HG03442 (cell line): ENCODE measurements around the gene POLR1B.
"Not testable (repeated sequence)": the region's sequence is repeated elsewhere in the genome, so short reads cannot be mapped to it uniquely, and the experiment has no call there.

Experiments used
- ATAC-seq: cut with Tn5 transposase; IDR thresholded peaks from one replicate; pipeline ENCODE4 v1.9.1; 2021; ENCODE audit warnings: mild to moderate bottlenecking, moderate library complexity; ENCODE audit not compliant: unreplicated experiment

POLR1B gene

DNA sequence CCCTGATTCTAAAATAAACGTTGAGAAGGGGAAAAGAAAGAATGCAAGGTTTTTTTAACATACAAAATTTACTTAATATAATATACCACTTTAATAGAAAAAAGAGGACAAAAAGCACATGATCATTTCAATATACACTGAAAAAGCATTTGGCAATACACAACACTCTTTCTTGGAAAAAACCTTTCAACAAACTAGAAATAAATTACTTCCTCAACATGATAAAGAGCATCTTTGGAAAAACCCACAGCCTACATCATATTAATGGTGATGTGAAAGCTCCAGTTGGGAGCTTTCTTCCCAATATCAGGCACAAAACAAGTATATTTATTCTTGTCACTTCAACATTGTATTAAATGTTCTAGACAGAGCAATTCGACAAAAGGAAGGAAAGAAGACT is 3.0 kb upstream of the POLR1B start:
- no peak for ATAC-seq

DNA sequence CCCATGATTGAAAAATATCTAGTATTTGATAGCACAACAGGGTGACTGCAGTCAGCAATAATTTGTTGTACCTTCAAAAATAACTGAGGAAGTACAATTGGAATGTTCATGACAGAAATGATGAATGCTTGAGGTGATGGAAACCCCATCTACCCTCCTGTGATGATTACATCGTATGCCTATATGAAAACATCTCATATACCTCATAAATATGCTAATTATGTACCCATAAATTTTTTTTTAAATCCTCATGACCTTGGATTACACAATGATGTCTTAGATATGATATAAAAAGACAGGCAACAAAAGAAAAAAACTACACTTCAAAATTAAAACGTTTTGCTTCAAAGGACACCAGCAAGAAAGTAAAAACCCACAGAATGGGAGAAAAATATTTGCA is 1.4 kb upstream of the POLR1B start:
- no peak for ATAC-seq

DNA sequence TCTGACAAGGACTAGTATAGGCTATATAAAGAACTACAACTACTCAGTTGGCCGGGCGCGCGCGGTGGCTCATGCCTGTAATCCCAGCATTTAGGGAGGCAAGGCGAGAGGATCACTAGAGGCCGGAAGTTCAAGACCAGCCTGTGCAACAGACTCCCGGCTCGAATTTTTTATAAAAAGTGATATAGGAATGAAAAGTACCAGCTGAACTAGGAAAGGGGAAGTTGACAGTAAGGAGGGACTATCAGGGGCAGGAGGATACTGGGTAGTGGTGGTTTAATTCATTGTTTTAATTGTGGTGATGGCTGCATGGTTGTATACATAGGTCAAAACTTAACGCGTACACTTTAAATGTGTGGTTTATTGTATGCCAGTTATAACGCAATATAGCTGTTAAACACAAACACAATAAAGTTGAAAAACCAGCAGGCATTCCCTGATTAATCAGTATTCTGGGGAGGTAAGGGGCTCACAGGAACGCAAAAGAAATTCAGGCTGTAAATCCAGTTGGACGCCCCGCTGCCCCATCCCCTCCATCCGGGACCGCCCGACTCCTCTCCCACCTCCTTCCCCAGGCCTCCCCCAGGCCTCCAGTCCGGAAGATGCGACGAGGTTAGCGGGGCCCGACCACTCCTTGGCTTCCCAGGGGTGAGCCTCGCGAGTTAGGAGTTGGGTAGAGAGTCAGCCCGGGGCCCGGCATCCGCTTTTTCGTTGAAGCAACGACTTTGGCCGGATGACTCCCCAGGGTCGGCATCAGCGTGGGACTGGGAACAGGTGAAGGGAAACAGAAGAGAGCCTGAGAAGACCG is 746 bp upstream of the POLR1B start:
- peak; percentile 52 for ATAC-seq

DNA sequence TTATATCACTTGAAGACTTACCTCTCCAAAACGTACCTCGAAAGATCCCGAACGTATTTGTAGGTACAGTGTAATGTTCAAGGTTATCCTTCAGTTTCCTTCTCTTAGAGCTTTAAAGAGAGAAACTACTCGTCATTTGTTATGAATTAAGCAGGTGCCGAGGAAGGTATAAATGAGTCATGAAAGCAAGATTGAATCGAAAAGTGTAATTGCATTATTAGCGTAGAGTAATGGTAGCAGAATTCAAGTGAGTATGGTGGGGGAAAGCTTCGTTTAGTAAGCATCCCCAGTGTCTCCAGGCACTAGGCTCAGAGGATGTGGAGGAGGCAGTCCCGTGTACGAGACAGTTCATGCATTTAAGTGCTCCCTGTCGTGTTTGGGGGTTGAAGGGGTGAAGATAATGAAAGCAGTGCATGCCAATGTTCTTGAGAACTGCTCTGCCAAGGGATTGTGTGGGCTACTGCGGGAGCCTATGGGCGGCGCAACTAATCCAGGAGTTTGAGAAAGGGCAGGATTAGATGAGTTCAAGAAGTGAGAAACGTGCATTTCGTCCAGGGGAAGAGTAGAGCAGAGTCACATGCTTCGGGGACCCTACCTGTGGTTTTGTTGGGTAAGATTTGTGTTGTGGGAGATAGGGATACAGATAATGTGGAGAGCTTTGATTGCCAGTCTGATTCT is 858 bp downstream of the POLR1B start:
- ATAC-seq, result no peak

DNA sequence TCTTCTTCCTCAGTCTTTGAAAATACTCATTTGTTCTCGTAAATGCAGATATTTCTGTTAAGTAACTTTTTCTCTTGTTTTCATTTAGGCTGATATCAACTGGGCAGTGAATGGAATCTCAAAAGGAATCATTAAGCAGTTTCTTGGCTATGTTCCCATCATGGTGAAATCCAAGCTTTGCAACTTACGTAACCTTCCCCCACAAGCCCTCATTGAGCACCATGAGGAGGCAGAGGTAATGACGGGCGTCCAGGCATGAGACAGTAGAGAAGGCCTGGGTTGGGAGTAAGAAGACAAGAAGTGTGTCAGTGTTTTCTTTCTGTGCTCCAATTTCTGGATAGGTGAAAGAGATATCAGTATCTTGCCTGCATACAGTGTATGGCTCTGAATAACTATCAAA is 5.1 kb downstream of the POLR1B start:
- ATAC-seq, result no peak

DNA sequence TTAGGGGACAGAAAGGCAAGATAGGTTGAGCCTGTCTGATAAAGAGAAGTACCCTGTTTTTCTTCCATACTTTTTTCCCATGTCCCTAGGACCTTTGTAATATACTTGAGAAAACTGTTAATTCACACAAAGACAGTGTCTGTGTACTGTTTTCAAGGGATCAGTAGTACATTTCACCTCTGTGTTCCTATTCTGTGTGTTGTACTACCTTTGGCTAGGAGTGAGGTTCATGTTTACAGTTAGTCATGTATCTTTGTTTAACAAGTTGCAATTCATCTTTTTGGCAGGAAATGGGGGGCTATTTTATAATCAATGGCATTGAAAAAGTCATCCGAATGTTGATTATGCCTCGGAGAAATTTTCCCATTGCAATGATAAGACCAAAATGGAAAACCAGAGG is 6.7 kb downstream of the POLR1B start:
- no peak for ATAC-seq

DNA sequence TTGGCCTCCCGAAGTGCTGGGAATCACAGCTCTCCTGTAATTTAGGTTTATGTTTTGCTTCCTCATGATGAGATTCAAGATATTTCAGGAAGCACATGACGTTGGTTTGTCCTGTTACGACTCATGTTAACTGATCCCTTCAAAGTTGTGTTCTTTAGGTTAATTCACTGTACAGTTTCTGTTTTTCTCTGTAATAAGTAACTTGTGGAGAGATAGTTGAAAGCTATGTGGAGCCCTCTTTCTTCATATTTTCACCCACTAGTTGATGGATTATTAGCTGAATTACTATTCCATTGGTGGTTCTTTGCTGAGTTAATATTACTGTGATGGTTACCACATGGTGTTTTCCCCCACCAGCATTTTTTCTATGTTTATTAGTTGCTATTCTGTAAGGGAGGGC is 23.8 kb downstream of the POLR1B start:
- no peak for ATAC-seq

DNA sequence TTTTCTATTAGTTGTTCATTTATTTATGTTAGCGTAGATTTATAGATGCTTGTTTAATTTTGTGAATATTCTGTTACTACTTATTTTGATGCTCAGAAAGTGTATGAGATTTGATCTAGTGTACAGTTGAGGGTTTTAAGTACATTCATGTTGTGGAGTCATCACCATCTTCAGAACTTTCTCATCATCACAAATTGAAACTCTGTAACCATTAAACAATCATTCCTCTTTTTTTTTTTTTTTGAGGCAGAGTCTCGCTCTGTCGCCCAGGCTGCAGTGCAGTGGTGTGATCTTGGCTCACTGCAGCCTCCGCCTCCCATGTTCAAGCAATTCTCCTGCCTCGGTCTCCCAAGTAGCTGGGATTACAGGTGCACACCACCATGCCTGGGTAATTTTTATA is 24.2 kb downstream of the POLR1B start:
- not testable (repeated sequence) for ATAC-seq

DNA sequence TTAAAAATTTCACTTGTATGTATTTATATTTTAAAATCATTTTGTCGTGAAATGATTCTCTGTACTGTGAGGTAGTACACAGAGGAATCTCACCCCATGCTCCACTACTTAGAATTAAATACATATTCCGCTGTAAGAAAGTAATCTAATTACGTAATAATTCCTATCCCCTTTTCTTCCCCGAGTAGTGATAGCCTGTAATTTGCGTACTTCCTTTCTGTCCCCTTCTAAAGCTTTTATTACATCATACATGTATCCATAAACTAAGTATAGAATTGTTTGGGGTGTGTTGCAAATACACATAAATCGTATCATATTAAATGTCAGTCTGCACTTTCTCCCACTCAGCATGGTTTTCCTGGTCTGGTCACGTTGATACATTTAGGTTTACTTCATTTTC is 29.7 kb downstream of the POLR1B start:
- no peak for ATAC-seq

DNA sequence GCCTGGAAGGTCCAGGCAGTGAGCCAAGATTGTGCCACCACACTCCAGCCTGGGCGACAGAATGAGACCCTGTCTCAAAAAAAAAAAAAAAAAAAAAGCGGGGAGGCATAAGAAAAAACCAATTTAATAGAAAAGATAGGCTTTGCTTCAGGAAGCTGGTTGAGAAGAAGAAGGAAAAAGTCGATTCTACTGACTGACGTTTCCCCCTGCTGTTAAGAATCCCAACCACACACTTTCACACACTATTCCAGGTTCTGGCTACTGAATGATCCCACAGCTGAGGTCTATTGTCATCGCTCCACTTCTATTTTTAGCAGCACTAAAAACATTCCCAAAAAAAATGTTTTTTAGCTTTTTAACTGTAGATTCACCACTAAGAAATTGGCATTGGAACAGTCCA is 35.5 kb downstream of the POLR1B start:
- ATAC-seq, result no peak

DNA sequence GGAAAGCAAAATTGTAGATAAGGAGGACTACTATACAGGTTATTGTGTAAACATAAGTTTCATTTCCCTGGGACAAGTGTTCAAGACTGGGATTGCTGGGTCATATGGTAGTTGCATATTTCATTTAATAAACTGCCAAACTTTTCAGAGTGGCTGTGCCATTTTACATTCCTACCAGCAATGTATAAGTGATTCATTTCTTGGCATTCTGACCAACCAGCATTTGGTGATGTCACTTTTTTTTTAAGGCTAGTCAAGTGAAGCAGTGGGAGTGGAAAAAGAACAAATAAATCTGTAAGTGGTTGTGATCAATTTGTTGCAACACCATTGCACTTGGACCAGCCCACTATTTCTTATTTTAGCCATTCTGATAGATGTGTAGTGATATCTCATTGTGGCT is 37.0 kb downstream of the POLR1B start:
- no peak for ATAC-seq

DNA sequence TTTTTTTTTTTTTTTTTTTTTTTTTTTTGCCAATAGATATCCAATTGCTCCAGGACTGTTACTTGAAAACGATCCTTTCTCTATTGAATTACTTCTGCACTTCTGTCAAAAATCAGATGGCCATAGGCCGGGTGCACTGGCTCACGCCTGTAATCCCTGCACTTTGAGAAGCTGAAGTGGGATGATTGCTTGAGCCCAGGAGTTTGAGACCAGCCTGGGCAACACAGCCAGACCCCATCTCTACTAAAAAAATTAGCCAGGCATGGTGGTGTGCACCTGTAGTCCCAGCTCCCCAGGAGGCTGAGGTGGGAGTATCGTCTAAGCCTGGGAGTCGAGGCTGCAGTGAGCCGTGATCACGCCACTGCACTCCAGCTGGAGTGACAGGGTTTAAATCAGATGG is 37.8 kb downstream of the POLR1B start:
- no peak for ATAC-seq

DNA sequence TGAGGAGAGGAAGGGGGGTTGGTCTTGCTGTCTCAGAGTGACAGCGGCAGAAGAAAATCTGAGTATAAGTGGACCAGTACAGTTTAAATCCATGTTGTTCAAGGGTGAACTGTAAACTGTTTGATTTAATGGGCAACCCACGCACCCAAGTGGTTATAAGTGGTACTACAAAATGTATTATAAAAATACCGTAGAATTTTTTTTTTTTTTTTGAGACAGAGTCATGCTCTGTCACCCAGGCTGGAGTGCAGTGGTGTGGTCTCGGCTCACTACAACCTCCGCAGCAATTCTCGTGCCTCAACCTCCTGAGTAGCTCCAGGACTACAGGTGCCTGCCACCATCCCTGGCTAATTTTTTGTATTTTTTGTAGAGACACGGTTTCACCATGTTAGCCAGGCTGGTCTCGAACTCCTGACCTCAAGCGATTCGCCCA is 40.1 kb downstream of the POLR1B start:
- ATAC-seq, result no peak

DNA sequence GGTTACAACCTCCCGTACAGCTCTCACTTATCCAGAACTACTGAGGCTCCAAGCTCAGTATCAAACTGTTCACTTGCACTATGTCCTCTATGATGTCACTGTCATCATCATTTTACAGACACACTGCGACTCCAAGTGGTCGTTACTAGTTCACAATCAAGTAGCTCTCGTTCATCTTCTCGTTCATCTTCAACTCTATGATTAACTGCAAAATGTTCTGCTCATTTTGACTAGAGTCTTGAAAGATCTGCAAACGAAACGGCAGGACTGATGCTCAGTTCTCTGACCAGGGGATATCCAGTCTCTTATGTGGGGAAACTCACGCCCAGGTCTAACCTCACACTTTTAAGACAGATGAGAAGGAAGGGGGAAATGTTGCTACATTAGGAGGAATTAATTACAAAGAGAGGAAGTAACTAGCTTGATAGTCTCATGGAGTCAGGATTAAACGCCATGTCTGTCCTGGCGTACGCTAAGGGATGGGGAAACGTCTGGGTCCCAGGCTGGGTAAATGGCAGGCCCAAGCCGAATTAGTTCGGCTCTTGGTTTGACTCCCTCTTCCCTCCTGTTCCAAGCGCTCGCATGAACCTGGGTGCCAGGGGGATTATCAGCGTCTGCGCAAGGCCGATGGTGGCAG is 41.4 kb downstream of the POLR1B start:
- no peak for ATAC-seq

DNA sequence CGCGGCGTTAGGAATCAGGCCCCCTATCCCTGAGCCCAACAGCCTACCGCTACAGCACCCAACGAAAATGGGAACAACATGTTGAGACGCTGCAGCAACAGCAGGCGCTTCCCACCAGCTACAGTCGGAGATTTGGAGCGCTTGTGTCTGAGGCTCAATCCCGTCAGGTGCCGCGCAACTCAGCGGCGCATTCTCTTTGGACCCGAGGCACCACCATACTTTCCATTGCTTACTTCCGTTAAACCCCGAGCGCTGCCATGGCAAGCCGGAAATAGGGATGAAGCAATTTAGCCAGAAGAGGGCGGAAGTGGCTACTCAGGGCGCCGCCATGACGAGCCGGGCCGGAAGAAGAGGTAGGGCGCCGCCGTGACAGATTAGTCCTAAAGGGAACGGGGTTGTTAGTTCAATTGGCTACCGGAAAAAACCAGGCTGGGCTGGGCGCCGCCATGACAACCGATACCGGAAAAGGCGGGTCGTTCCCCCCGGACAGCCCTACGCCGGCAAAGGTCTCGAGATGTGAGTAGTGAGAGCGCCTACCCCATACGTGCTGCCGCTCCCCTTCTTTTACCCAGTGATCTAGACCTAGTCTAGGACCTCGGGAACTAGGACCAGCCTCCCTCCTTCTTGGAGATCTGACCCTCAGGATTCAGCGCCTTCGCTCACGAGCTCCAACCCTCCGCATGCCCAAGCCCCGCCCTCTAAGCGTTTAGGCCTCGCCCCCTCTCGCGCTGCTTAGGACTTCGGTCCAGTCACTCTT is 42.0 kb downstream of the POLR1B start, which contains the start of gene CHCHD5:
CHCHD5 (plus strand) TSS at position 476 of the 757 bp plus-strand sequence; CDS start at position 515, 39 bp downstream.
- ATAC-seq, result peak; percentile 84

DNA sequence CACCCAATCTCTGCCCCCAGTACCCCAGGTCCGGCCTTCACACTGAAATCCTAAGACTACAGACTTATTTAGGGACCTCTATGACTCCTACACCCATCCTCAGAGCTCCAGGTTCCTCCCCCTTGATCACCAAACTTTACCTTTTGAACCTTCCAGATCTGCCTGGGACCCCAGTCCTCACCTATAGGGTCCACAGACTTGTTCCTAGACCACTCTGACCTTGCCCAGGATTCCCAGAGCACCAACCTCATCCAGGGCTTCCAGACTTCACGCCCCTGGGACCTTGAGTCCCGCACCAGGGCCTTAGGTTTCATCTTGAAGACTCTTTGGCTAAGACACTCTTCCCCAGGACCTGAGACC is 42.6 kb downstream of the POLR1B start:
- ATAC-seq, result no peak

DNA sequence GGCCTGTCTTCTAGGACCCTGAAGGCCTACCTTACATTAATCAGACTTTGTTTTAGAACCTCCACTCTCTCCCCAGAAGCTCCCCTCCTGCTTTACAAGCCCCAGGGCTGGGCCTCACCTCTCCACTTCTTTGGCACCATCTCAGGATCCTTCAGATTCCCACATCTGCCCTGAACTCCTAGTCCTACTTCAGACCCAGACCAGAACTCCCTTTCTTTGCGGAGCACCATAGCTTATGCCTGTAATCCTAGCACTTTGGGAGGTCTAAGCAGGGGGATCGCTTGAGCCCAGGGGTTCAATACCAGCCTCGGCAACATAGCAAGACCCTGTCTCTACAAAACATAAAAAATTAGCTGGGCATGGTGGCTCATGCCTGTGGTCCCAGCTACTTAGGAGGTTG is 43.1 kb downstream of the POLR1B start:
- ATAC-seq, result no peak

DNA sequence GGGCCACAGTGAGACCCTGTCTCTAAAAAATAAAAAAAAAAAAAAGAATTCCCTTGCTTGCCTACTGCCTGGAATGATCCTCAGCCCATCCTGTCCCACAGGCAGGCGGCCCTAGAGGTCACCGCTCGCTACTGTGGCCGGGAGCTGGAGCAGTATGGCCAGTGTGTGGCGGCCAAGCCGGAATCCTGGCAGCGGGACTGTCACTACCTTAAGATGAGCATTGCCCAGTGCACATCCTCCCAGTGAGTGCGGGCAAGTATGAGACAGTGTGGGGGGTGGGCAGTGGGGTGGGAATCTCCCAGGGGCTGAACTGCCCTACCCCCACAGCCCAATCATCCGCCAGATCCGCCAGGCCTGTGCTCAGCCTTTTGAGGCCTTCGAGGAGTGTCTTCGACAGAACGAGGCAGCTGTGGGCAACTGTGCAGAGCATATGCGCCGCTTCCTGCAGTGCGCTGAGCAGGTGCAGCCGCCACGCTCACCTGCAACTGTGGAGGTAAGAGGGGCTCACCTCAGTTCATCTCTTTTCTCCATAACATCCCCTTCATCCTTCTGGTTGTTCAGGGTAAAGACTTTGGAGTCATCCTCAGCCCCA is 43.7 kb downstream of the POLR1B start:
- ATAC-seq, result no peak

DNA sequence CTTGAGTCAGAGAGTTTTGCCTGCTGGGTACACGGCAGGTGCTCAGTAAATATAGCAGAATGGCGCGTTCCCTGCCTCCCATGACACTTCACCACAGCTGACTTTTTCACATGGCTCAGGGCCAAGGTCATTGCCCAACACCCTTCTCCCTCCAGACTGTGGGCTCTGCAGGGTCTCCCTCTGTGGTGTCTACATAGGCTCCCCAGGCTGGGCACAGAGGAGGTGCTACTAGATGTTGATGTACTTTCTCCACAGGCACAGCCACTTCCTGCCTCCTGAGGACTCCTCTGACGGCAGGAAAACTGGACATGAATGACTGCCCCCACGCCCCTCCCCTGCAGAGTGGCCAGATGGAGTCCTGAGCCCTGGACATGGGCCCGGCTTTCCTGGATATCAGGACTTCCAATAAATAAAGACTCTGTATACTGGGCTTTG is 46.4 kb downstream of the POLR1B start:
- ATAC-seq, result no peak

DNA sequence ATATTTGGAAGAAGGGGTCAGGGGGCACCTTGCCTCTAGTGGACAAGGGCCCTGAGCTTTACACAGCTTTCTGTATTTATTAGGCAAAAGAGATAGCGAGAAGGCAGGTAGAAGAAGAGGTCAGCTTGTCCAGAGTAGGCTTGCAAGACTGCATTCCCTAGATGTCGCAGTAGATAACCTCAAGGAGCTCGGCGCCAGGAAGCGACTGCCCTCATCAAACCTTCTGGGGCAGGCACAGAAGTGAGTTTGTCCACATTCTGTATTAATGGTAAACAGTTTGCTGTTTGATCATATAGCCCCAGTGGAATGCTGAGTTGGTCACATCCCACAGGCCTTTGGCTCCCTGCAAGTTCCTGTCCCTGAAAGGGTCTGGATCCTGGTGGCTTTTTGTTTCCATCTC is 49.1 kb downstream of the POLR1B start:
- no peak for ATAC-seq

DNA sequence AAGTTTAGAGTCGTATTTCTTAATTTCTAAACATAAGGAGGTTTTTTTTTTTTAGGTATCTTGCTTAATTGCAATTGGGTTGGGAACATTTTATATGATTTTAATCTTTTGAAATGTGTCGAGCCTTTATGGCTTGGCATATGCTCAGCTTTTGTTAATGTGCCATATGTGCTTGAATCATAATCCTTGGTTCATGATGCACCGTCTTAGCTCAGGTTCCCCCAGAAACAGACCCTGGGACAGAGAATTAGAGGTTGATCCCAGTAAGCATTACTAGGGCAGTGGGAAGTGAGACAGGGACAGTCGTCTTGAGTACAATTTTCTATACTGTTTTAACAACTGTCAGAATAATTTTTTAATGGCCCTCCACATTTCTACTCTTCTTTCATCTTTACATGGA is 51.5 kb downstream of the POLR1B start:
- ATAC-seq, result no peak
